GM19193 (cell line): ENCODE measurements around the gene SIDT1.

ENCODE experiments used
- POLR2A ChIP-seq: IDR thresholded peaks from 4 replicates; pipeline ENCODE4 v1.6.1; 2011; ENCODE audit not compliant: insufficient read depth, insufficient read length; ENCODE audit errors: extremely low read depth

Gene SIDT1

GRCh38 chr3:113664523-113665094 lies 132.3 kb downstream of the SIDT1 start:
- TF ChIP-seq POLR2A: no peak

- TF ChIP-seq POLR2A: no peak
Measured at GRCh38 chr3:113668015-113668414, 135.7 kb downstream of the SIDT1 start.

- no peak for TF ChIP-seq POLR2A
Measured at GRCh38 chr3:113673593-113673992, 141.2 kb downstream of the SIDT1 start.

GRCh38 chr3:113676261-113676660 lies 143.9 kb downstream of the SIDT1 start:
- no peak for TF ChIP-seq POLR2A

GRCh38 chr3:113677737-113678136 lies 145.4 kb downstream of the SIDT1 start:
- TF ChIP-seq POLR2A: no peak

- TF ChIP-seq POLR2A: no peak
Measured at GRCh38 chr3:113678773-113679172, 146.4 kb downstream of the SIDT1 start.
